C1 segment of cervical spinal cord (tissue), 14 donors: ENCODE results near the gene SP140L.
"Not testable (repeated sequence)": the region's sequence is repeated elsewhere in the genome, so short reads cannot be mapped to it uniquely, and the experiment has no call there.

ENCODE experiments used
- DNase-seq, 14 donors: peaks; one replicate each; lab custom pipeline; 2025; lab: John Stamatoyannopoulos, UW

Gene SP140L

DNA sequence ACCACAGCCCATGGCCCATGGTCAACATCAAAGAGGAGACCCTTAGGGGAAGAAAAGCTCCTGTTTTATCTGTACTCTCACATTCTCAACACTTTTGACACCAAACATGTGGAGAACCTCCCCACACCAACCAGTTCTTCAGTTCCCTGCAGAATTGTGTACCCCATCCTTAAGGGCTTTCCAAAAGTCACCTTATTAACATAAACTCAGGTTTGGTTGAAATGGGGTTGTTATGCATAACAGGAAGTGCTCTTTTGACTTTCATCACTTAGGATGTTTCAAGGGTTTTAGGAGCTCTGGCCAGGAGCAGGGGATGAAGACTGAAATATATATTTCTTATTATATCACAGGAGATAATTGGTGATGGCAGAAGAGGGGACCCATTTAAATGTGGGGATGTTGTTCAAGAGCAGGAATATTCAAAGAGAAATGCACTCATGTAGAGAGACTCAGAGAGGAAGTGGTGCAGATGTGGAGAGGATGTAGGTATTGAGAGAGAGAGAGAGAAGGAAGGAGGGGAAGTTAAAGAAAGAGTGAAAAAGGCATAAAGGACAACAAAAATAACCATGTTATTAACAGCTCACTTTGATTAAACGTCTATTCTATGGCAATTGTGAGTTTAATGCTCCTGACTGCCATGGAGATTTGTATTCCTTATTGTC, 35.2 kb downstream of the SP140L start:
- DNase-seq, result no peak

DNA sequence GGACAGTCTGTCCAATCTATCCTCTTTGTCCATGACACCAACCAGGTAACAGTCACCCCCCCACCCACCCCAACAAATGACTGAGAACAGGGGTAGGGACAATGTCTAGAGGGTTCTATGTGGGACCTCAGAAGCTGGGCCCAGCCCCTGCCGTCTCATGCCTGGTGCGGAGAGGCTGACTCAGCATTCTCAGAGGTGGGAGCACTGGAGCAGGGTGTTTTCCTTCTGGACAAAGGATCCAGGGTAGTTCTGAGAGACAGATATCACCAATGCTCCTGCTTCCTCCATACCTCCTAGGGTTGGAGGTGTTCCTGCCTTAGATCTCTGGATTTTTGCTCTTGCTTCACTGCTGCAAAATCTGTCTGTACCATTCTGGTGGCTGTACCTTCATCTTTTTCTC, 55.1 kb downstream of the SP140L start:
- no peak for DNase-seq

DNA sequence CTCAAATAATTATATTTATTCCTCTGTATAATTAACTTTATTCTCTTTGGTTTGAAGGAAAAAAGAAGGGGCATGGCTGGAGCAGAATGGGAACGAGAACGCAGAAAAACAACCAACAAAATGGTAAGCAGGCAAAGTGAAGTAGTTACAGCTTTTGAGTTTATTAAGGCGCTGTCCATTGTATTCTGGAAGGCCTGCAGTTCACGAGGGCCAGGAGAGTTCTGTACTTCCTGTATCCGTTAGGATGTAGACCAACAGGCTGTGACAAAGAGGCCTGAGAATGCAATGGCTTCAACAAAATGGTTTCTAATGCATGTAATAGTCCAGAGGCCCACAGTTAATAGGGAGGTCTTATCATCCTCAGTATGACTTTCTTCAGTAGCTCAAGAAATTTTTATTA, 56.5 kb downstream of the SP140L start:
- DNase-seq, result no peak

DNA sequence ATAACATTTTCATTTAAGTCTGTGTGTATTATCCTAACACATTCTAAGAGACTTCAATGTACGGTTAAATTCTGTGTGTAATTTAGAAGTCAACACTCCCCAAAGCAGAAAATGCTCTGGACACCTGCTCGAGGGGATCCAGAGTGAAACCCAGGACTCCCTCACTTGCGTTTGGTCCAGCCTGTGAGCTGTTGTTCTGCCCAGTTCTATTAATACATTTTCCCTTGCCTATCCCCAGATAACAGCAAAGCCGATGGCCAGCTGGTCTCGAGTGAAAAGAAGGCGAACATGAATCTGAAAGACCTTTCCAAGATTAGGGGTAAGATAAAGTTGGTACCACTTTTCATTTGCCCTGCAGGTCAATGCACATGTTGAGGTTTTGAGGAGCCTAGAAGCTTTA, 58.0 kb downstream of the SP140L start:
- DNase-seq, result no peak

DNA sequence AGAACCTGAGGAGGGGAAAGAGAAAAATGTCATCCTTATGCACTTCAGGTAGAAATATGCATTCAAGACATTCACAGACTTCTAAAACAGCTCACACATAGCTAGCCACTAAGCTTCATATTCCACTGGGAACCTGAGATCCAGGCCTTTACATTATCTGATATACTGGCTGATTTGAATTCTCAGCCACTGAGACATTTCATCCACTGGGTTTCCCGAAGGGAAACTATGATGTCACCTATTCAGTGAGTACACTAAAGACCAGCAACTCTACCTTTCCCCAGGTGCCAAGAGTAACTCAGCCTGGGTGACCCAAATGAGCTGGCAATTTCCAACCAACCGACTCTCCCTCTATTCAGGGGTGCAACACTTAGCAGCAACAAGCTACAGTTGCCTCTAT, 67.3 kb downstream of the SP140L start:
- DNase-seq, result no peak

- not testable (repeated sequence) for DNase-seq
These were observed 71.7 kb downstream of the SP140L start for GRCh38 chr2:230398698-230399097.

DNA sequence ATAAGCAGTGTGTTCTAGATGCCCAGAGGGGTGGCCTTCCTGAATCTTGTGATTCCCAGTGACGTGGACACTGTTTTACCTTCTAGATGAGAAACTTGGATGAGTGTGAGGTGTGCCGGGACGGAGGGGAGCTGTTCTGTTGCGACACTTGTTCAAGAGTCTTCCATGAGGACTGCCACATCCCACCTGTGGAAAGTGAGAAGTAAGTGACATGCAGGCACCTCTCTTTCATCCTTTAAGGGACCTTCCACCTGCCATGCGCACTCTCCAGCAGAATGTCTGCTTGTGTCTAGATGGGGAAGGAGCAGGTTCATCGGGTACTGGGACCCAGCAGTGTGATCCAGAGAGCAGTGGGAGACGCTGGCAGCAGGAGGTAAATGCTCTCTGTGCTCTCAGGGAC, 73.0 kb downstream of the SP140L start:
- DNase-seq, result no peak

DNA sequence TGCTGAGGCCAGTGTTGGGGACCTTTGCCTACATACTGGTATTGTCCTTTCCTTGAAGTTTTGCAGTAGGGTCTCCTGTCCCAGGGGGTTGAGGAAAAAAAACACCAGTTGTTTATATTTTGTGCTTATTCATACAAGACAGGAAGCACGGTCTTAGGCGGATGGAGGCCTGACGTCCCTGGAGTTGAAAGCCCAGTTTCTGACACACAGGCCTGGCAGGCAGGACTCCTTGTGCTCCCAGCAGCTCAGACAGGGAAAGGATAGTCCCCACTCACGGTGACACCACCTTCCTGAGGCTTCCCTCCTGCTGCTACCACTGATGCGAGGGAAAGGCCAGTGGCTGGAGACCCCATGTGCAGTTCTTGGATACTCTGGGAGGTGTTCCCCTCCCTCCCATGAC, 73.5 kb downstream of the SP140L start:
- no peak for DNase-seq

DNA sequence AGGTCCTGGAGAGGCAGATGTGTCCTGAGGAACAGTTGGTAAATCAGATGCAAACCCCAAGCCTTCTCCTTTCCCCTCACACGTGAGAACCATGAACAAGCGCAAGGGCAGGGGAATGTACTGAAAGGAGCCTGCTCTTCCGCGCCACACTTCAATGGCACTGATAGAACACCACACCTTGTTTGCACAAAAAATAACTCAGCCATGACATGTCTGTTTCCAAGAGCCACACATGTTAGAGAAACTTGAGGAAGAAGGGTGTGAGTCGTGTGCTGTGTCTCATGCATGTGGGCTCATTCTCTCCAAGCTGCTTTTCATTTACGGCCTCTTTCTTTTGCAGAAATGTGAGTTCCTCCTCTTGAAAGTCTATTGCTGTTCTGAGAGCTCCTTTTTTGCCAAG, 74.0 kb downstream of the SP140L start:
- not testable (repeated sequence) for DNase-seq

- DNase-seq, result no peak
These were observed 76.8 kb downstream of the SP140L start for GRCh38 chr2:230403746-230404145.

DNA sequence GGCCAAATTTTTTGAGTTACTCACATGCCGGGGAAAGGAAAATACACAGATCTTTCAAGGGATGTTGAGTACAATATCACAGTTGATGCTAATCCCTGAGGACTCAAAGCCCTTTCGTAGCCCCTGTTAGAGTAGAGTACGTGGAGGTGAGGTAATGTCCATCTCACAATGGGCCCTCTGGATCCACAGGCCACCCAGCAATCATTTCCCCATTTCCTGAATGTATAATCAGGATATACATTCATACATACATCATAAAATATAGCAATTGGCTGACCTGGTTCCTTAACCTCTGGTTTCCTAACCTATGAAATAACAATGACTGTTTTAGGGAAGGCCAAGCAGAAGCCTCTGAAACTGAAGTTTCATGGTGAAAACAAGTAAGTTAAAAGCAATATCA, 78.8 kb downstream of the SP140L start:
- DNase-seq, result no peak

DNA sequence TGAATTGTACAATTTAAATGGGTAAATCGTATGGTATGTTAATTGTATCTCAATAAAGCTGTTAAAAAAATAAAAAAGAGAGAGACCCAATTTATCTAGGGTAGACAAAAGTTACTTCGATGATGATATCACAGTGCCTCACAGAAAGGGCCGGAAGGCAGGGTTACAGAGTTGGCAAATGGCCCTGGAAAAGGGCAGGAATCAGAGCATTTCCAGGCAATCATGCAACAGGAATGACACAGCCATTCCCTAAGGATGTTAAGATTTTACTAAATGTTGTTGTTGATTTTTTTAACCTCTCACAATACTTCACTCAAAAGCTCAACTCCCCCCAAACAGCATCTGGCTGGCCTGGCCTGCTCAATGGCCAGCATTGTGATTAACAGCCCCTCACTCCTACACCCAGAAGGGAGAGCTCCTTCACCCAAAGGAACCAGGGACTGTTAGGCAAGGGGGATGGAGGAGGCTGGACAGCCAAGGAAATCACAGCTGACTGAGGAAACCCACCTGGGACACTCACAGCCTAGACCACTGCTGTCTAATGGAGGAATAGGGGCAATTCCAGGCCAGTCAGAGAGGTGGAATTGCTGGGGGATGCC, 81.3 kb downstream of the SP140L start:
- no peak for DNase-seq

GRCh38 chr2:230409316-230409715, 82.3 kb downstream of the SP140L start:
- not testable (repeated sequence) for DNase-seq

GRCh38 chr2:230410263-230410662, 83.3 kb downstream of the SP140L start:
- no peak for DNase-seq

DNA sequence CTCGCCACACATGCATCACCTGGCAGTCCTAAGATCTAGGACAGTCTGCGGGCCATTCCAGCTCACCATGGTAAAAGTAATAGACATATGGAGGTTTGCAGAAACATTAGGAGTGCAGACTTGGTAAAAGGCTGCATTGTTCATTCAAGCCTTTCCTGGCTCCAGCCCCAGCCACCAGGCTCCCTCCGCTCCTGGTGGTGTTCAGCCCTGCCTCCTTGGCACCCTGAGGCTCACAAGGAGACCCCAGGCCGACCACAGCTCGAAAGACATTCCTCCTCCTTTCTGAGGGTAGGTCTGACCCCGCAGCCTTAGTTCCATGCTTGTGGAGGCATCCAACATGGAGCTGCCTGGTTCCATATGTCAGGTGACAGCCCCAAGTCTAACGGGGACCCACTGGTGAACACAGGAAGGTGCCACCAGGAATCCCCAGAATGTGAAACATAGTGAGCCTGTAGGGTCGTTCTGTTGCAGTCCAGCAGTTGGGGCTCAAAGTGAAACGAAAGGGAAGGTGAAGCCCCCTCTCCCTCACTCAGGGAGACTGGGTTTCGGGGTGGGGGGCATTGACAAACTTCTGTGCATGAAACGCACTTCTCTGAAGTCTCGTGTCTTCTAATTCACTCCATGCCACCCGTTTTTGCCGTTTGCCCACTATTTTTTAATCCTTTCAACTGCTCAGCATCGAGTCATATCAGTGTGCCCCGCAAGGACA, 84.0 kb downstream of the SP140L start:
- DNase-seq, result peak in 6 of 14 donors; percentile 10 to 51 (median 36)

DNA sequence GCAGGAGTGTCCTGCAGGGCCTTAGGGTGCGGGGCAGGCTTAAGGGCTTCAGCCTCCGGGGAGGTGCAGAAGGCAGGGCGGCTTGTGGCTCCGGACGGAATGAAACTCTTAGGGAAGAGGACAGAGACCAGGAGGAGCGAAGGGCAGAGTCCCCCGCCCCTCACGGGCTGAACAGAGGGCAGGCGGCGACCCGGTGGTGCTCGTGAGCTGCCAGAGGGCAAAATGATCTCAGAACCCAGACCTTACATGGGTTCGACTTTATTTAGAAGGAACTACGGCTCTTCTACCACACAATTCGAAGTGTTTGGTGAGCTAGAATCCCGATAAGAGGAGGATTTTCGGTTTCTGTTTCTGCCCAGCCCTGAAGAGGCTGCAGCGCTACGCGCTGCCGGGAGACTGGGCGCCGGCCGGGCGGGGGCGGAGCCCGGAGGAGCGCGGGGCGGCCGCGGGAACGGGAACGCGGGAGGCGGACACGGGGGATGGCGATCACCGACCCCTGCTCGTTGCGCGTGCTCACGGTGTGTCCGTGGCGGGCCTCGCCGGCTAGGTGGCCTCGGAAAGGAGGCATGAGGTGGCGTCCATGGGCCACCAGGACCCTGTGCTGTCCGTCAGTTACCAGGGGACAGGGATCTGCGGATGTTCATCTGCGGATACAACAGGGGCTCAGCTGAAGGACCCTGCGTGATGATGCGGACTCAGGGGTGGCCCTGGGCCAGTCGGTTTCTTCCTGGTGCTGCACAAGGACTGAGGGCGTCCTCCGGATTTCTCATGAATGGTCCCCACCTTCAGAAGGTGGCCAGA, 84.8 kb downstream of the SP140L start:
- DNase-seq, result peak in 10 of 14 donors; percentile 31 to 75 (median 56)

DNA sequence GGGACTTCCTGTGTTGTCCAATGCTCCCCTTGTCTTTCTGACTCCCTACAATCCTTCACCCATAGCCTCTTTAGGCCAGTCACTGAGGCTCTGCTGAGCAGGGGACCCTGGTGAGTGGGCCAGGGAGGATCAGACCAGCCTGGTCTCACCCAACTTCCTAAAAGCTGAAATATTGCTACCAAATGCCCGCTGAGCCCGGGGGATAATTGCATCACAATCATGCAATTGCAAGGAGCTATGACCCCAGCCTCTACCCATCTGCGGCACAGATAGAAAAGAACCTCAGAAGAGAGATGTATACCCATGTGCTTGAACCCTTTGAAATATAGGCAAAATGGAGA, 85.3 kb downstream of the SP140L start:
- DNase-seq, result peak in 1 of 14 donors; percentile 33

- no peak for DNase-seq
These were observed 85.9 kb downstream of the SP140L start for GRCh38 chr2:230412846-230413245.

- no peak for DNase-seq
These were observed 86.5 kb downstream of the SP140L start for GRCh38 chr2:230413479-230413878.

DNA sequence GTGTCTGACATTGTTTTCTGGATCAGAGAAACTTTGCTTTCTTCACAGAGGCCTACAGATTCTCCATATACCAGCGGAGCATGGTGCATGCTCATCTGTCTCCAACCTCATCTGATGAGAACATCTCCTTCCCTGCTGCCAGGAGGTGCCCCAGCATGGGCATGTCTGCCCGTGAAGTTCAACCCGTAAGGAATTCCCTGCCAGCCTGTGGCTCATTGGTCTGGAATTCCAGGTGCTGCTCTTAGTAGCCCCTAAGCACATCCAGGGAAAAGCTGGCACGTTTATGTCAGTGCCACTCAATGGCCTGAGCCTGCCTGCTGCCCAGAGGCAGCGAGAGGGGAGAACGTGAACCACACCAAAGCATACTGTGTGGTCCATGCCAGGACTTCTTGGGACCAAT, 87.3 kb downstream of the SP140L start:
- DNase-seq, result no peak

DNA sequence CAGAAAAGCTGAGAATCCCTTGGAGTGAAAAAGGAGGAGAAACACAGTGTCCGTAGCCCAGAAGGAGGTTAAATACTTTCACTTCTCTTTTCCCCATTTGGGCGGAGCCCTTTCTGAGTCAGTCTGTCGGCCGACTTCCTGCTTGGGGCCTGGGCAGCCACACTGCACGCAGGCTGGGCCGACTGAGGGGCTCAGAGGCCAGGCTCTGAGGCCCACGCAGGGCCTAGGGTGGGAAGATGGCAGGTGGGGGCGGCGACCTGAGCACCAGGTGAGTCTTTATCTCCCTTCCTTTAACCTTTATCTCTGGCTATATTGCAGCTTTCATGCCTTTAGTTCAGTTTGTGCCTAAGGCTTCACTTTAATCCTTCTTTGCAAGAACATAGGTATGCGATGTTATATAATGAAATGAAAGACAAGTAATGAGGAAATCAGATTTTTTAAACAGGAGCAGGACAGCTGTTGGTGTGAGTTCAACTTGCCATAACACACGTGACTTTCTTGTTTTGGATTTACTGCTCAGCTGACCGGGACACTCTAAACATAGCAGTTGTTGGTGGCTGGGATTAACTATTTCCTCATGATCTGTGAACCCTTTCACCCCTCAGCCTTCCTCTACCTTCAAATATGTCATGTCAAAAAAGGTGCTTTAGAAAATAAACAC, 89.2 kb downstream of the SP140L start, which contains the start of gene SP100:
SP100 (plus strand) TSS at position 141 of the 661 bp plus-strand sequence; CDS start at position 237, 96 bp downstream.
- DNase-seq, result peak in 9 of 14 donors; percentile 11 to 49 (median 25)

- DNase-seq, result no peak
These were observed 90.4 kb downstream of the SP140L start for GRCh38 chr2:230417436-230417835.
